ENCODE data around the gene COL9A3. TPM values are rescaled to one million over a fixed set of nuclear protein-coding genes. Genes with fewer than 3 reads are reported as not detected.

Gene COL9A3
- total RNA-seq, 1 donor = 0.43 TPM

DNA sequence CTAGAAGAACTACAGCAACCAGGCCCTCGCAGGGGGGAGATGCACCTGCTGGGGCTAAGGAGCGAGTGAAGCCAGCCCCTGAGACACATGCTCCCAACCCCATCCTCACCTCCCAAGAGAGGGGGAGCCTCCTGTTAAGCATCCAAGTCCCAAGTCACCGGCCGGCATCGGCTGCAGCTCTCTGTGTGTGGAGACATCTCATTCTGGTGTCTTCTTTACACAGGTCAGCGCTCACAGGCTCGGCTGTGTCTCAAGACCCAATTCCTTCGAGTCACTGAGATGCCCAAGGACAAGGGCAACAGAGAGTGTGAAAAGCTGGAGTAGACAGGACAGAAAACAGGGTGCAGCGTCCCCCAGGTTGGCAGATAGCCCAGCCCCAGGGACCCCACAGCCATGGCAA, 41.6 kb upstream of the COL9A3 start:
- DNase-seq (ENCODE audit: low read depth) = no peak
- TF ChIP-seq, protein P1, sequence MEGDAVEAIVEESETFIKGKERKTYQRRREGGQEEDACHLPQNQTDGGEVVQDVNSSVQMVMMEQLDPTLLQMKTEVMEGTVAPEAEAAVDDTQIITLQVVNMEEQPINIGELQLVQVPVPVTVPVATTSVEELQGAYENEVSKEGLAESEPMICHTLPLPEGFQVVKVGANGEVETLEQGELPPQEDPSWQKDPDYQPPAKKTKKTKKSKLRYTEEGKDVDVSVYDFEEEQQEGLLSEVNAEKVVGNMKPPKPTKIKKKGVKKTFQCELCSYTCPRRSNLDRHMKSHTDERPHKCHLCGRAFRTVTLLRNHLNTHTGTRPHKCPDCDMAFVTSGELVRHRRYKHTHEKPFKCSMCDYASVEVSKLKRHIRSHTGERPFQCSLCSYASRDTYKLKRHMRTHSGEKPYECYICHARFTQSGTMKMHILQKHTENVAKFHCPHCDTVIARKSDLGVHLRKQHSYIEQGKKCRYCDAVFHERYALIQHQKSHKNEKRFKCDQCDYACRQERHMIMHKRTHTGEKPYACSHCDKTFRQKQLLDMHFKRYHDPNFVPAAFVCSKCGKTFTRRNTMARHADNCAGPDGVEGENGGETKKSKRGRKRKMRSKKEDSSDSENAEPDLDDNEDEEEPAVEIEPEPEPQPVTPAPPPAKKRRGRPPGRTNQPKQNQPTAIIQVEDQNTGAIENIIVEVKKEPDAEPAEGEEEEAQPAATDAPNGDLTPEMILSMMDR (IDR thresholded peaks at IDR 0.05; ENCODE audit: insufficient read depth, low read depth, low read length) = no peak
- H3K4me3 ChIP-seq (ENCODE audit: low read depth, low read length) = no peak overlapping the region

DNA sequence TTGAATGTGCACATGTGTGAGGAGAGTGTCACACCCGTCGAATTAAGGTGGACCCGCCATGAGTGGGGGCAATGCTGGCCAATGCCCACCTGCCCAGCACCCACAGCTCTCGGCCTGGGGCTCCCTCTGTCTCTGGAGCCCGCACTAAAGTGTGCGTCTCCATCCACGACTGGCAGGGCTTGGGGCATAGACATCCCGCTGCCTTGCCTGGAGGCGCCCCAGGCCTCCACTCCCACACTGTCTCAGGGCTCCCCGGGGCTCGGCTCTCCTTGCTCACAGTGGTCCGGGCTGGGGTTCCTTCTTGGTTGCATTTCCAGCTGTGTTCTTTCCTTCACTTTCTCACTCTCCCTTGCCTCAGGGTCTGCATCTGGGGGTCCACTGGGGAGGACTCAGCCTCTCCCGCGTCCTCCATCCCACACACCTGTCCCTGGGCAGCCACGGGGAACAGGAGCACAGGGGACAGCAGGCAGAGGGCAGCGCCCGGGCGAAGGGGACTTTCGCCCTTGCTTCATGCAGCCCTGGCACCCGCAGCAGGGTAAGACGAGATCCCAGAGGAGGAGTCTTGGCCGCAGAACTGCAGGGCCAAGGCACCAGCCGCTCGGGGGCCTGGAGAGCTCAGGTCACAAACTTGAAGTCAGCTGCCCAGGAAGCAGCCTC, 40.7 kb upstream of the COL9A3 start:
- no peak overlapping the region for H3K4me3 ChIP-seq (ENCODE audit: low read depth, low read length)
- no peak for DNase-seq (ENCODE audit: low read depth)
- TF ChIP-seq, protein P1 (IDR thresholded peaks at IDR 0.05; ENCODE audit: insufficient read depth, low read depth, low read length) = no peak

DNA sequence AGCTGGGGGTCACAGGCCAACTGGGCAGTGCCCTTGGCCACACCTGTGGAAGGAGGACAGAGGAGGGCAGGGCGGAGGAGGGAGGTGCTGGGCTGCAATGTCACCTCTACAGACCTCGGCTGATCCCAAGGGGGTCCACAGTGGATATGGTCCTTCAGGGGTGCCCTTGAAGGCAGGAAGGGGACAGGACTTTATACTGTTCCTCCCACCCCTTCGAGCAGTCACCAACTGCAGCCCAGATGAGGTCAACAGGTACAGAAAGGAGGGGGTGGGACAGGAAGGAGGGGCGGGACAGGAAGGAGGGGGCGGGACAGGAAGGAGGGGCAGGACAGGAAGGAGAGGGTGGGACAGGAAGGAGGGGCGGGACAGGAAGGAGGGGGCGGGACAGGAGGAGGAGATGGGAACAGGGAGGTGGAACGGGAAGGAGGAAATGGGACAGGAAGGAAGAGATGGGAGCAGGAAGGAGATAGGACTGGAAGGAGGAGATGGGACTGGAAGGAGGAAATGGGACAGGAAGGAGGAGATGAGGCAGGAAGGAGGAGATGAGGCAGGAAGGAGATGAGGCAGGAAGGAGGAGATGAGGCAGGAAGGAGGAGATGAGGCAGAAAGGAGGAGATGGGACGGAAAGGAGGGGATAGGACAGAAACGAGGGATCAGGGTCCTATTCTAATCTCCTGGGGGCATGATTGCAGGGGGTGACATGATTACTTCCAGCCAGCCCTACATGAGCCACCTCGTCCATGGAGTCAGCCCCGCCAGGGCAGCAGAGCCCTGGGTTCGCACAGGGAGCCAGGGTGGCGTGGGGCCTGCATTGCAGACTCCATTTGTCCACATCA, 39.9 kb upstream of the COL9A3 start:
- H3K4me3 ChIP-seq (ENCODE audit: low read depth, low read length) = no peak overlapping the region
- DNase-seq (ENCODE audit: low read depth) = no peak
- TF ChIP-seq, protein P1 (IDR thresholded peaks at IDR 0.05; ENCODE audit: insufficient read depth, low read depth, low read length) = no peak

DNA sequence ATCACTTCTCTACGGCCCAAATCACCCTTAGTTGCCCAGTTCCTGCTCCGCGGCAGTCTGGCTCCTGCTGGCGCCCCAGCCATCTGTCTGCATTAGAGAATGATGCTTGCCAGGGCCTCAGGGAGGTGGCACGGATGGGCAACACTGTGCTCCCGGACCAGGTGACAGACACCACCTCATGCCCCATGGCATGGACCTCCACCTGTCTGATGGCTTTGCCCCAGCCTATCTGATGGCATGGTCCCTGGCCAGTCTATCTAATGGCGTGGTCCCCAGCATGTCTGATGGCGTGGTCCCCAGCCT, 39.4 kb upstream of the COL9A3 start:
- TF ChIP-seq, protein P1 (IDR thresholded peaks at IDR 0.05; ENCODE audit: insufficient read depth, low read depth, low read length) = no peak
- DNase-seq (ENCODE audit: low read depth) = no peak
- no peak overlapping the region for H3K4me3 ChIP-seq (ENCODE audit: low read depth, low read length)

DNA sequence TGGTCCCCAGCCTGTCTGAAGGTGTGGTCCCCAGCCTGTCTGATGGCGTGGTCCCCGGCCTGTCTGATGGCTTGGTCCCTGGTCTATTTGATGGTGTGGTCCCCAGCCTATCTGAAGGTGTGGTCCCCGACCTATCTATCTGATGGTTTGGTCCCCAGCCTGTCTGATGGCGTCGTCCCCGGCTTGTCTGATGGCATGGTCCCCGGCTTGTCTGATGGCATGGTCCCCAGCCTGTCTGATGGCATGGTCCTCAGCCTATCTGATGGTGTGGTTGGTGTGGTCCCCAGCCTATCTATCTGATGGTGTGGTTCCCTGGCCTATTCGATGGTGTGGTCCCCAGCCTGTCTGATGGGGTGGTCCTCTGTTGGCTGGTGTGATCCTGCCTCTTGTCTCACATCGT, 38.8 kb upstream of the COL9A3 start:
- no peak for DNase-seq (ENCODE audit: low read depth)
- TF ChIP-seq, protein P1 (IDR thresholded peaks at IDR 0.05; ENCODE audit: insufficient read depth, low read depth, low read length) = no peak
- H3K4me3 ChIP-seq (ENCODE audit: low read depth, low read length) = no peak overlapping the region

DNA sequence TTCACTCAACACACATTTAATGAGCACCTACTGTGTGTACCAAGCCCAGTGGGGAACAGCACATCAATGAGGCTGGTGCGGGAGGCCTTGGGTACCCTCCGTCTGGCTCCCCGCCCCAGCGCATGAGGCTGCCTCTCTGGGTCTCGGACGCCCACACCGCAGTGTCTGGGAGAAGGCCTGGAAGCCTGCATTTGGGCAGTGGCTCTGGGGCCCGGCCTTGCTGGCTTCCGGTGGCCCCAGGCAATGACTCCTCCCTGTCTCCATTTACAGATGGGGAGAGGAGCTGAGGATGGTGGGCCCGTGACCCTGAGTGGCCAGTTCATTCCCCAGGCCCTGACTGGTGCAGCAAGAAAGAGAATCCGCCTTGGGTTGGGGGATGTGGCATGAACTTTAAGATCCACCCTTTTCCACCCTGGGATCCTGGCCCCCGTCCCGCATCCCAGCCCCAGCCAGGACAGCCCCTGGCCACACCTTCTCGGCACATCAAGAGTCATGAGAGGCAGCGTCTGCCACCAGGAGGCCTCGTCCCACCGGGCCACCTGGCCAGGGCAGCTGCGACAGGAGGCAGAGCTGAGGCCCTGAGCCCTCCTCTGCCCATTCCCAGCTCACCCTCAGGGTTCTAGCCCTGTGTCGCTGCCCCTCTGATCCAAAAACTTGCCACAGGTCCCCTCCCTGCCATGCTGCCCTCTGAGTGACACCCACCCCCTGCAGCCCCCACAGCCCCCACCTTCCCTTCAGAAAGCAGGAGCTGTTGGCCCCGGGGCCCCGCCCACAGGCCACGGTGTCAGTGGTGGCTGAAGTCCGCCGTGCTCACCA, 38.0 kb upstream of the COL9A3 start:
- TF ChIP-seq, protein P1 (IDR thresholded peaks at IDR 0.05; ENCODE audit: insufficient read depth, low read depth, low read length) = no peak
- no peak overlapping the region for H3K4me3 ChIP-seq (ENCODE audit: low read depth, low read length)

More for the DNA sequence above, 38.0 kb upstream of the COL9A3 start:
- DNase-seq (ENCODE audit: low read depth) = no peak
